Renal cortical epithelial cell (primary cell): ENCODE data around the gene ATP8A2. TPM values are rescaled to one million over a fixed set of nuclear protein-coding genes. Genes with fewer than 3 reads are reported as not detected.
A peak's percentile ranks its signal among the peaks of the same experiment; 100 is the strongest.
"Not testable (repeated sequence)": the region's sequence is repeated elsewhere in the genome, so short reads cannot be mapped to it uniquely, and the experiment has no call there.

Experiments used
- DNase-seq: peaks from one replicate; pipeline ENCODE4 v3.0.0-alpha.2; 2011; ENCODE audit warnings: low read depth
- total RNA-seq: library from RNA; depleted of rRNA; stranded (reverse); fragments of >200 nt; gene quantifications from 2 replicates; pipeline ENCODE4 v1.2.3, GENCODE V29; 2014

Gene ATP8A2
- total RNA-seq, 1 donor from 2014 or later = 2.7 TPM

DNA sequence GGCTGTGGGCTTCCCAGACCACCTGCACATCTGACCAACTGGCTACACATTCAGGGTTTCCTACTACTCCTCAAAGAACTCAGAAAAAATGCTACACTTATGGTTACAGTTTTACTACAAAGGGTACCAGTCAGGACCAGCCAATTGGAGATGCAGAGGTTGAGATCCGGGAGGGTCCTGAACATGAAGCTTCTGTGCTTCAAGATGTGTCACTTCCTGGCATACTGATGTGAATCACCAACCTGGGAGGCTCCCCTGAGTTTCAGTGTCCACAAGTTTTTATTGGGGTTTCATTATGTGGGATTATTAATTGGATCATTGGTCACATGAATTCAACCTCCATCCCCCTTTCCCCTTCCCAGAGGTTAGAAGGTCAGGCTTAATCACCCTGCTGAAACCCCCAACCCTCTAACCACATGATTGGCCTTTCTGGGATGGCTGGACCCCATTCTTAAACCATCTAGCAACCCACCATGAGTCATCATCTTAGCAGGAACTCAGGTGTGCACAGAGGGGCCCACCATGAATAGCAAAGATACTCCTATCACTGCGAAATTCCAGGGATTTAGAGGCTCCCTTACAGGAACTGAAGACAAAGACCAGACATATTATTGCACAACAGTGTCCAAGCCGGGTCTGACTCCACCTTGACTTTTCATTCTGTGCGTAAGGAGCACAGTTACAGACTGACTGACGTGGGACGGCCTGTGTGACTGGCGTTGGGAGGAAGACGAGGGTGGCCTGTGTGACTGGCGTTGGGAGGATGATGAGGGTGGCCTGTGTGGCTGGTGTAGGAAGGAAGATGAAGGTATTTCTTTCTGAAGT, 90.7 kb downstream of the ATP8A2 start:
- DNase-seq = peak; percentile 30

DNA sequence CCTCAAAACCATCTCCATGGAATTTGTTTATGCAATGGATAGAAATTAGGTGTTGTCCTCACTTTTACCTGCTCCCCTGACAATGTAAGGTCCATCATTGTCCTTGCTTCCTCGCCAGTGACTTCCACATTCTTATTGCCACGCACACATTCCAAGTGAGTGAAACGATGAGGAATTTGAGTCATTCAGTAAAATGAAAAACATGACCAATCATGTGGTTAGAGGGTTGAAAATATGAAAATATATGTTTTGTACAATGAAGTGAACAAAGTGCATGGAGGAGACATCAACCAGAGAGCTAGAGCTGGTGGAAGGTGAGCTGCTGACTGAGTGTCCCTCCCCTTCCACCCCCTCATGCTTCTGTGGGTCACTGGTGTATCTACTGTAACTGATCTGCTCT, 91.7 kb downstream of the ATP8A2 start:
- DNase-seq = peak; percentile 23

DNA sequence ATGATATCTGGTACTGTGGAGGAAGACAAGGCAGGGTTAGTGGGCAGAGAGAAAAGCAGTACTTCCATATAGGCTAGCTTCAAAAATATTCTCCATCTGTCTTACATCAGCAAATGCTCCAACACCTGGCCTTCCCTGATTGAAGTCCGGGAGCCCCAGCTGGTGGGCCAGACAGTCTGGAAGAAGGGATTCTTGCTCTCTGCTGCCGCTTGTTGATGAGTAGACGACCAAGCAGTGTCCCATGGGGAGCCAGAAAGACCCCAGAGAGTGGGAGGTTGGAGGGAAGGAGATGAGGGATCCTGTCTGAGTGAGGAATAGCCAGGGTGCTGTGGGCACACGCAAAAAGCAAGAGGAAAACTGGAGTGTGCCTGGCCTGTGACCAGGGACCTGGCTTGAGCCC, 95.1 kb downstream of the ATP8A2 start:
- no peak for DNase-seq

DNA sequence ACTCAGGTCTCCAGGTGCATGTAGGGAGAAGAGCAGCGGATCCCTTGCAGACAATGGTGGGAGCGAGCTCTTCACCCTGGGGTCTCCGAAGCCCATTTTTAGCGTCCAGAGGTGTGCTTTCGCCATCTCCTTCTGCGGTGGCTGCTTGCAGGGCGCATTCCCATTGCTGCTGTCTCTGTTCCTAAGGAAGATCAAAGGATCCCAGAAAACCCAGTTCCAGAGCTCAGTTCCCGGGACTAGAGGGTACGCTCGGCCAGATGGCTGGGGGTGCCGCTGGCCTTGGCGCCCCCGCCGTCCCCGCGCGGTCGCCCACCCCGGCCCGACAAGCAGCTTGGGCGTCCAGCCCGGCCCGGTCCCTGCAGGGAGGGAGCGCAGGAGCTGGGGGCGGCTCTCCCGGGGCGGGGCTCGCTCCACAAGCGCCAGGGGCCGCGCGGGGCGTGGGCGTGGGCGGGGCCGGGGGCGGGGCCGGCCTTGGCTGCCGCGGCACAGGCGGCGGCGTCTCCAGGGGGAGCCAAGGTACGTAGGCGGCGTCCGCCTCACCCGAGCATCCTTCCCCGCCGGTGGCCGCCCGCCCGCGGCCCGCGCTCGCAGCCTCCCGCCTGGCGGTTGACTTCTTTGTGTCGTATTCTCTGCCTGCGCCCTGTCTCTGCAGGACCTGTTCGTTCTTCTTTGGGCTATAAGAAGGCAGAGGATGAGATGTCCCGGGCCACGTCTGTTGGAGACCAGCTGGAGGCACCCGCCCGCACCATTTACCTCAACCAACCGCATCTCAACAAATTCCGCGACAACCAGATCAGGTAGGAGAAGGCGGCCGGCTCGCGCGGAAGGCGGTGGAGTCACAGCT, 96.8 kb downstream of the ATP8A2 start:
- DNase-seq = no peak

DNA sequence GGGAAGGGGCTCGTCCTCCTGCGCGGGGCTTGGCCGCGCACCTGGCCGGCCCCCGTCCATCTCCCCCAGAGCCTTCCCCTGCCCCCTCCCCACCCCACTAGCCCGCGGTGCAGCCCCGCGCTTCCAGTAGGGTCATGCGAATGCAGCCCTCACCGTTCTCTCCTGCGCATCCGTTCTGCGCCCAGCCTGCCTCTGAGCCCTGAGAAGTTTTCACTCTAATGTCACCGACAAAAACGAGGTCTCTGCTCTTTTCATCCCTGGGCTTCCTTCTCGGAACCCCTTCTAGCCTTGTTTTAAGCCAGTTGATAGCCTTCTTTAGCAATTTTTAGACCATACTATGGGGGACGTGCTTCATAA, 97.4 kb downstream of the ATP8A2 start:
- no peak for DNase-seq

DNA sequence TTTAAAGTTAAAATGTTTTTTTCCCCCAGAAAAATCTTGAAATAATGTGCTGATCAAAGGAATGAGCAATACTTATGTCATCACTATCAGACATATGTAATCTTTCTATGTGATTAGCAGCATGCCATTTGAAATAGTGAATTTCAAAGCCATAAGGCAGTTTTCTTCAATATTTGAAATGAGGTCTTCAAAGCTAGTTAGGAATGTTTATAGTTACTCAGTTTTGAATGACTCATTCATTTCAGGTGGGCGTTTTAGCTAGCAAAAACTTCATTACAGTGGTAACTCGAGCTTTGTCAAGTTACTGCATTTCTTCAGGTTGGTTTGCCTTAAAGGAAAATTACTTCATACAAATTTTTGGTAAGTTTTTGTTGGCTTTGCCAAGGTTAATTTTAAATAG, 102.1 kb downstream of the ATP8A2 start:
- peak; percentile 37 for DNase-seq

DNA sequence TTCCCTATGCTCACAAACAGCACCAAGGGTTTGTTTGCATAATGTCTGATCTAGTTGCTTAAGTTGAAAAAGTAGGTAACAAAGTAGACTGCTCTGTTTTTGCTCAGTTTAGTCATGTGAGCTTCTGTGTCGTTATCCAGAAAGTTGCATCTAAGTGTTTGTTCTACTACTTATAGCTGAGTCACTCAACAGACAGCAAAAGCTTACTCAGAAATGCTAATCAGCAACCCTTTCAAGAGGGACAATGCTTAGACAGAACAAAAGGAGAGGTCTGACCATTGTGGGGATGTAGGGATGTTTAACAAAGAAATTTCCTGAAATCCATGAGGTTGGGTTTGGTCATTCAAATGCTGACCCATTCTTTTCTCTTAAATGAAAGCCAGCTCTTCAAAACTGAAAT, 106.4 kb downstream of the ATP8A2 start:
- DNase-seq = peak; percentile 53

DNA sequence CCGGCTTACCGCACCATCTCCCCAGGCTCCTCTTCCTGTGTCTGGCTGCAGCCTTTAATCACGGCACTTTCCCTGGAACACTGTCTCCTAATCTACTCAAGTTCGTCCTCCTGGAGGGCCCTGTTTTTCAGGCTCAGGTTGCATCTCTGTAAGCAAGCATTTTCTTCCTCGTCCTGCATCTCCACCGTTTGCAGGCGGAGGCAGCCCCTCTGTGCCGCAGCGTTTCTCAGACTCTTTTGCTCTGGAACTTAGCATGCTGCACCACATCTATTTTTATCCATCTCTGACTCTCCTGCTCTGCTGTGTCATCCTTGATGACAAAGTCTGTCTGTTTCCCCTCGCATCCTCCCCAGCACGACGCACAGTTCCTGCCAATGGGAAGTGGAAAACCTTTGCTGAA, 117.5 kb downstream of the ATP8A2 start:
- no peak for DNase-seq

DNA sequence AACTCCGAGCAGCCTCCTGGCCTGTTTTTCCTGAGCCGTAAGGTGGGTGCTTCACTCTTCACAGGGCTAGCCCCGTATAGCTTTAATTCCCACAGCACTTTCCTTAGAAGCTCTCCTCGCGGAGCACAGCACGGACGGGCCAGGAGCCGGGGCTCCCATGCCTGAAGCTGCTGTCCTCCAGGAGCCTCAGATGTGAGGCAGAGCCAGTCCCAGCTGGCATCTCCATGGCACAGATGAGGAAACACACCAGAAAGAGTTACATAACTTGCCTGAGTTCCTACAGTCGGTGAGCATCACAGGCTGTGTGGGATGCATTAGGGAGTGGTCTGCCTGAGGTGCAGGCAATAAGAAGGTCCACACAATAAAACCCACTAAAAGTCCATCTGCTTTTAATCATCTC, 118.5 kb downstream of the ATP8A2 start:
- no peak for DNase-seq

DNA sequence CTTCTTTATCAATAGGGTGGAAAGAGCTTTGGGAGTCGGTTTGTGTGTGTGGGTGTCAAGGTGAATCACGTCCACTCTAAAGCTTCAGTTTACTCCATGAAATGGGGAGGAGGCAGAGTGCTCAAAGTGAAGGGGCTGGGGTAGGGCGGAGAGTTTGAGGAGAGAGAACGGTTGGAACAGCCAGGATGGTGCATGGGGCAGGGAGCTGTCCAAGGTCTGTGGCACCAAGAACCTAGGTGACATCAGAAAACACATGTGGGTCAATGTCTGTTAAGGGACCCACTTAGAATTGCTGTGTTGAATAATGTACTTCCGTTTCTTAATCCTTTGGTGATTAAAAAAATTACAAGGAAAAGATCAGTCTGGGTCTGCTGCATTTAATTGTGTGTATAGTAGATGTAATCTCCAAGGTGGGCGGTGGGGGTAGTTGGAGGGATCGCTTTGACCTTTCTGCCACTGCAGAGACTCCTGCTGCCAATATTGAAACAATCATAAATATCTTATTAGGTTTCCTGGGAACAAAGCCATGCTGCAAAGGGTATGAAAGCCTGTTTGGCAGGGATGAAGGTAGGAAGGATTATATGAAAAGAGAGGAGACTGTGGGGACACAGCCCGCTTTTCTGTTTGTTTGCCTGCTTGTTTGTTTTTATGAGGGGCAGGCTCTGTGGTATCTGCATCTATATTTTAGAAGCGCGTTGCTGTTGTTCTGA, 122.3 kb downstream of the ATP8A2 start:
- DNase-seq = no peak

DNA sequence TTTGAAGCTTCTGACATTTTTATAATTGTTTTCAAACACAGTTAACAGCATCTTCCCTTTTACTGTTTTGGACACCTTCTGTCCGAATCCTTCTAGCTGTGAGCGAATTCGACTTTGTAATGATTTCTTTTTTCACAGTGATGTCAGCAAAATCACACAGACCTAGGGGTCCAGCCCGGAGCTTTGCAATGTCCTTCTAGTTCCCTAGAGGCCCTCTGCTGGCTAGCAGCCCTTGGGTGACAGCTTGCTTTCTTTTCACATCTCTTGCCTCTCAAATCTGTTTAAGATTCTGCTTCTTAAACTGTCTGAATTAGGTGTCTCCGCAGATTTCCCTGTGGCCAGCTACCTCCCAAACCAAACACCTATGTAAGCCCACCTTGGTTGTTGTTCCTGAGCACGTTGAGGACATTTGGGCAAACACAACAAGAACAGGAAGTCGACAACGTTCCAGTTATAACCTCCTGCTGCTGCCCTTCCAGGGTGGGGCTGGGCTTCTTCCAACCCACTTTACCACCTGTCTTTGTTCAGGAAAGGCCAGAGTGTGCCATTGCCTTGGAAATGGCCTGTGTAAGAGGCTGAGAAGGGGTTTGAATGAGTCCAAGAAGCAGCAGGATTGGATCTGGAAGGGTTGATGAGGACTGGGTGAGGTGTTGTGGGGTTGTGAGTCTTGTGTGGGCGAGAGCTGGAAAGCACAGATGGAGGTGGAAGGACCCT, 123.1 kb downstream of the ATP8A2 start:
- no peak for DNase-seq

DNA sequence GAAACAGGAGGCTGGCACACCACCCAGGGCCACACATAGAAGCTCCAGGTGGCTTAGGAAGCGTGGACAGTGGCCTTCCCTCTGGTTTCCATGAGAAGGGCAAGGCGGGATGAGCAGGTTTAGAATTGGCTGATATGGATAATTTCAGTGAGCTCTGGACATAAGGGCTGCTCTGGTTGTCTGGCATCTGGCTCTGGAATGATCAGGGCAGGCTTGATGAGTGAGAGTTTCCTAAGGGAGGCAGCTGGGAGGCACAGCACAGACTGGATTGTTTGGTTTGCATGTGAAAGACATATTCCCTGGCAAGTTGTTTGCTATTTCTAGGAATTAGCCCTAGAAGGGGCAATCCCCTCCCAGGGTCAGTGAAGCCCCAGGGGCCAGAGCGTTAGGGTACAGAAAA, 129.5 kb downstream of the ATP8A2 start:
- DNase-seq = no peak

DNA sequence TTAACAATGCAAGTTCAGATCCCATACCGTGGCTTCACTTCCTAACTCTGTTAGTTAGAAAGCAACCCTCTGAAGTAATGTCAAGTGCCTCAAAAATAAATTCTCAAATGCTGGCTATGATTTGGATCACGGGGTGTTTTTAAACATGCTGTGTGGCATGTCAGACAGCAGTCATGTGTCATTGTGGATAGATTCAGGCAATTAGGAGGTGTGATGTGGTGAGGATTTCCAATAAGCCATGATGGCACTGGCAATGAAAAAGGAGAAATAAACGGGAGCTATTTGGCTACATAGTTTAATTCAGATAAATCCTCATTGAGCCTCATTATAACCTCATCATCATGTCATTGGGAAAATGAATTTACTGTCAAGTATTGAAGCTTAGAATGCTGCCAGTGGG, 130.3 kb downstream of the ATP8A2 start:
- DNase-seq = no peak

DNA sequence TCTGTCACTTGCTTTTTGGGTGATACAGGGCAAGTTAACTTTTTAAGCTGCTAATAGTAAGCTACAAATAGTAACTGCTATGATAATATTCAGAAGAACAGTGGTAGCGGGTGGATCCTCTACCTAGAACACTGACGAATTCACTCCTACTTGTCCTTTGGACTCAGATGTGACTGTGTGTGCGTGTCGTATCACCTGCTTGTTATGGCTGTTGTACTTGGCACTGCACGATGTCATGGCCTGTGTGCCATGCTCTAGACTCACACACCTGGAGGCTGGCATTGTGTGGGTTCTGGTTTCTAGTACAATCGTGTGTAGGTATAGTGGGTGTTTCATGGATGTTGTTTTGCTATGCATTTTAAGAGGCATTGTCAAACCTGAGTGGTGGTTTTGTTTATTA, 130.8 kb downstream of the ATP8A2 start:
- no peak for DNase-seq

DNA sequence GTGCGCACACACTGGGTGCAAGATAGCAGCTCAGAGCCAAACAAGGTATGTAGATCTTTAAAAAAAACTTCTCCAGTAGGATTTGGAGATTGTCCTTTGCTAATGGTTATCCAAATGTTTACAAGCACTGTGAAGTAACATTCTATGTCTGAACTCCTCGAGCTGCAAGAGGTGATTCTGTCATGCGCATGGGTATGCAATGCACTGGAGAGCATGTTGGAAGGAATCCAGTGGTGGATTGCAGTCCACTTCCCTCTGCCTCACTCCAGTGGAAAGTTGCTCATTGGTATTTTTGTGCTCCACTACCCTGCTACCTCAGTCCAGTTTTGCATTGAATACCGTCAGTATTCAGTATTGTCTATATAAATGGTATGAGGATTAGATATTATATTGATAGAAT, 132.1 kb downstream of the ATP8A2 start:
- no peak for DNase-seq

DNA sequence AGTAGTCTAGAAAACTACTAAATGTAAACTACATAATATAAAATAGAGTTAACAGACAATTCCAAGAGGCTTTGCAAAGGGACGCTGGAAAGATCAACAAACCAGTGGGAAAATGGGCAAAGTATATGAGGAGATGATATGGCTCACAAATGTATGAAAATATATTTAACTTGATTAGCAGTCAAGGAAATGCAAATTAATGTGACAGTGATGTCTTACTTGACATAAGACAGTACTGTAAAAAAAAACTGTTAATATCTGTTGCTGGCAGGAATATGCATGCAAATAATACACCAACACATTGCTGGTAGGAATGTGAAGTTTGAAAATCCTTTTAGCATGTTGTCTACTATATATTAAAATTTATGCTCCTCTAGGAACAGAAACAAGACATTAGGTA, 136.1 kb downstream of the ATP8A2 start:
- DNase-seq = no peak

DNA sequence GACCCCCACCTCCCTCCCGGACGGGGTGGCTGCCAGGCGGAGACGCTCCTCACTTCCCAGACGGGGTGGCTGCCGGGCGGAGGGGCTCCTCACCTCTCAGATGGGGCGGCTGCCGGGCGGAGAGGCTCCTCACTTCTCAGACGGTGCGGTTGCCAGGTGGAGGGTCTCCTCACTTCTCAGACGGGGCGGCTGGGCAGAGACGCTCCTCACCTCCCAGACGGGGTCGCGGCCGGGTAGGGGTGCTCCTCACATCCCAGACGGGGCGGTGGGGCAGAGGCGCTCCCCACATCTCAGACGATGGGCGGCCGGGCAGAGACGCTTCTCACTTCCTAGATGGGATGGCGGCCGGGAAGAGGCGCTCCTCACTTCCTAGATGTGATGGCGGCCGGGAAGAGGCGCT, 141.3 kb downstream of the ATP8A2 start:
- not testable (repeated sequence) for DNase-seq

DNA sequence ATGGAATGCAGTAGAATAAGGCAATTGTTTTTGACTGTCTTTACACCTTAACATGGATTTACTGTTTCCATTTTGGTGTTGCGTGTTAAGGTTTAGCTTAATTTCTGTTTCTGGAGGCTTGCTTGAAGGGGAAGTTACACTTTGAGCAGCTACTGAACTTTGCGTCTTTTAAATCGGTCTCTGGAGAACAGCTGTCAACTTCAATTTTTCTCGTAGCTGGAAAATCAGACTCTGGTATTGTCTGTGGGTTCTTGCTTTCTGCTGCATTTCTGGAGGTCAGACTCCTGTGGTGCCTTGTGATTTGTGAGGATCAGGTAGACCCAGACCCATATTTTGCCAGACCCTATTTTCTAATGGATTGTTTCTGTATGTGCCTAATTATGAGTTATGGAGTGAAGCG, 146.7 kb downstream of the ATP8A2 start:
- no peak for DNase-seq

DNA sequence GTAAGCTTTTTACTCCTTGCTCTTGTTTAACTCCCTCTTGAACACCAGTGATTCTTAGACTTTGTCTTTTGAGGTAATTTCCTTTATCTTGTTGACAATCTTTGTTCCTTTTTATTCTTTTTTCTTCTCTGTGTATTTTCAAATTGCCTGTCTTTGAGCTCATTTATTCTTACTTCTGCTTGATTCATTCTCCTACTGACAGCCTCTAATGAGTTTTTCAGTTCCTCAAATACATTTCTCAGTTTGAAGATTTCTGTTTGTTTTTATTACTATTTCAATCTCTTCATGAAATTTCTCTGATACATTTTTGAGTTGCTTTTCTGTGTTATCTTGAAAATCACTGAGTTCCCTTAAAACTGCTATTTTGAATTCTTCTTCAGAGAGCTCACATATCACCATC, 154.1 kb downstream of the ATP8A2 start:
- DNase-seq = no peak

DNA sequence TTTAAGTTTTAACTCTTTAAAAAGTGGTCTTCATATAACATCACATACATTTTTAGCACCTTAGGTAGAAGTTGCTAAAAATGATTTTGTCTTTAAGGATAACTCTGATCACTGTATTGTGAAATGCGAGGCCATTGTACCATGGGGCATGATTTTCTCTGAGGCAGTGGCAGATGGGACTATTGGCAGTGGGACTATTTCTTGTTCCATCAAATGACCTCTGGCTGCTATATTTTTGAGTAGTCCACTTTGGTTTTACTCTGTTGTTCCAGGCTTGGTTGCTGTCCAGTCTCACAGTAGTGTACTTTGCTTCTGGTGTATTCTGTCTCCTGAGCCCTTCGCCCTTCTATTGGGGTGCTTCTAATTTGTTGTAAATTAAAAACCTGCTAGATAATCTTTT, 156.5 kb downstream of the ATP8A2 start:
- no peak for DNase-seq

DNA sequence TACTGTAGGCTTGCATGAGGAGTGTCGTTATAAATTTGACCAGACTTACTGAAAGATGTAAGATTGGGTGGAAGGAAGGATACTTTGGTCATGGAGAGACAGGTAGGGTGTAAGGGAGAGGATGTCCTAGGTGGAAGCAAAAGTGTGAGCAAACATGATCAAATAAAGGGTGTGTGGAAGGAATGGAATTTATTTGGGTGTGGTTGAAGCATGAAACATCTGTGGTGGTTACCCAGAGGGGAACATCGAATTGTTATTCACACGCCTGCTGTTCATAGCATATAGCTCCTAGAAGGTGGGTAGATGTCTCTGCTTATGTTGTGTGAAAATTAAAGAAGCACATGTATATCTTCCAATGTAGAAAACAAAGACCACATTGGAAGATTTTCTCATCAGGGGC, 157.7 kb downstream of the ATP8A2 start:
- DNase-seq = no peak

DNA sequence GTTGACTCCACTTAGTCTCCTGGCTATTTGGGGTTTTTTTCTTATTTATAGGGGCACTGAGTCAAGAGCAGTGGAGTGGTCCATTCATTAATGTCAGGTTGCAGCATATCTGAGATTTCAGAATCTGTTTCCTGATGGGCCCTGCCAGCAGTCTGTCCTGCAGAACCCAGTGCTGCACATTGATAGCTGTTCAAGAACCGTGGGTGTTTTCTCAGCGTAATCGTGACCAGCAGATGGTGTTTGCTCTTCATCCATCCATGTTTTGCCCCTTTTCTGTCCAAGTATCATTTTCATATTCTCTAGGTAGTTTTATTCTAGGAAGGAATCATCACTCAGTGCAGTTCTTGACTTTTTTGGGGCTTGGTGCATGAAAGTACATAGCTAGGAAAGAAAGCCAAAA, 166.5 kb downstream of the ATP8A2 start:
- DNase-seq = no peak
